GM15510 (cell line): Measurements from ENCODE around the gene SLC46A3.

Source experiments
- POLR2A ChIP-seq: IDR thresholded peaks from 3 replicates; pipeline ENCODE4 v1.6.1; 2011; ENCODE audit warnings: borderline replicate concordance; ENCODE audit not compliant: insufficient read length; ENCODE audit errors: extremely low read depth

SLC46A3 gene

DNA sequence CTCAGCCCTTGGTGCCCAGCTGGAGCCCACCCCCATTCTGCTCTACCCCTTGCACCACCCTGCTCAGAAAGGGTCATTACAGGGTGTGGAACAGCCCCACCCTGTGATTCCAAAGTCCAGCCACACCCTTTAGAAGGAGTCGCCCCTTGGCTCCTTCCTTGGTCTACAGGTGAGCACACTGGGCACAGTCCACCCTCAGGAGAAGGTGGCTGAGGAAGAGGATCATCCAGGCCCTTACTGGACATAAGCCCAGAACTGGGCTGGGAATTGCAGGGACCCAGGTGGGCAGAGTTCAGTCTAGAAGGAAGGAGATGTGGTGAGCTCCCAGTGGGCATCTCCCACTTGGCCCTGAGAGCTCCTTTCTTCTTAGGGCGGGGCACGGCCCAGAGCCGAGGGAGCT, 8.6 kb downstream of the SLC46A3 start:
- TF ChIP-seq POLR2A, result no peak

DNA sequence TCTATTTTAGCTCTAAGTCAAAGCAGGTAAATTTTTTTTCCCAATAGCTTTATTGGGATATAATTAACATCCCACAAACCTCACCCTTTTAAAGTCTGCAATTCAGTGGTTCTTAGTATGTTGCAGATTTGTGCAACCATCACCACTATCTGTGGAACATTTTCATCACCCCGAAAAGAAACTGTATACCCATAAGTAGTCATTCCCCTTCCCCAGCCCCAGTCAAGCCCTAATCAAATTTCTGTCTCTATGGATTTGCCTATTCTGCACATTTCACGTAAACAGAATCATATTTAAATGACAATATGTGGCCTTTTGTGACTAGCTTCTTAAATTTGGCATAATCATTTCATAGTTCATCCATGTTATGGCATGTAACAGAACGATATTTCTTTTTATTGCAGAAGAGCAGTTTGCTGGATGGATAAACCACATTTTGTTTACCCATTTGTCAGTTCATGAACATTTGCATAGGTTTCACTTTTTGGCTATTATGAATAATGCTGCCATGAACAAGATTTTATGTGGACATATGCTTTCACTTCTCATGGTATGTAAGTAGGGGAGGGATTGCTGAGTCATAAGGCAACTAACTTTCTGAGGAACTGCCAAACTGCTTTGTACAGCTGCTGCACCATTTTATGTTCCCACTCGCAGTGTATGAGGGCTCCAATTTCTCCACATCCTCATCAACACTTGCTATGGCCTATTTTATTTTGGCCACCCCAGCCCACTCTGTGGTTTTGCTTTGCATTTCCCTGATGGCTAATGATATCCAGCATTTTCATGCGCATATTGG, 10.9 kb downstream of the SLC46A3 start:
- TF ChIP-seq POLR2A, result no peak

DNA sequence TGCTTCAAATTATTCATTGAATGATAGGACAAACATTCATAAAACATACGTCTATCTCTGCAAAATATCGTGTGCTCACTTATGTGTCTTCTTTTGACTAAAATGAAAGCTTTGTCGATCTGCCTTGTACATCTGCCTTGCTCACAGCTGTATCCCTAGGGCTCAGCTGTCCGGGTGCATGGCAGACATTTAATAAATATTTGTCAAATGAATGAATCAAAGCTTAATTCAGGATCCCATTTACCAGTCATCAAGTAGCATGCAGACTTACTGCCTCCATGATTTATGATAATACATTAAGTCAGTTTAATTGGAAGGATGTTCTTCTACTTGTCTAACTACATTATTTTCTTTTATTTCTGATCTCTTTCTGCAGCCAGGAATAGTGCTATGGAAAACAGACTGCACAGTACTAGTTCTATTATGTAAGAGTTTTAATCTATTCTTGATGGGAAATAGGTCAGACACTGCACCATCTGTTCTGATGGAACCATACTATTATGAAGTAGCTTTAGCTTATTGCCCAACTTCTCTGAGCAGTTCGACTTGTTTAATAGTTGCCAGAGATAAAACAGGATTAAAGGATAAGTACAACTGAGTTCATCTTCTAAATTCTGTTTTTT, 13.2 kb downstream of the SLC46A3 start:
- no peak for TF ChIP-seq POLR2A

DNA sequence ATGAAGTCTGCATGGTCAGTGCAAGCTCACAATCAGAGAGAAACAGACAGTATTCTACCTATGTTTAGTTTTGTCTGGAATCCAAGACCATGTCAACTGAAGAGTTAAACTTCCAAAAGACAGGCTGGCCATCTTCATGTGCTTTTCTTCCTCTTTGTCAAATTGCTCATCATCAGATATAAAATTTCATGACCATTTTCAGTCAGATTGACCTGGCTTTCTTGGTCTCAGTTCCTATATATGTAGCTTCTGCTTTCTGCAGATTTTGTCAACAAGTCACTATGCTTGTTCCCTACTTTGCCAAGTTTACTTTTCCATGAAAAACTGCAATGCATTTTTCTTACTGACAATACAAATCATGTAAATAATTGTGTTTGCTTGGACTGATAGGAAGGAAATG, 13.9 kb downstream of the SLC46A3 start:
- TF ChIP-seq POLR2A, result no peak

DNA sequence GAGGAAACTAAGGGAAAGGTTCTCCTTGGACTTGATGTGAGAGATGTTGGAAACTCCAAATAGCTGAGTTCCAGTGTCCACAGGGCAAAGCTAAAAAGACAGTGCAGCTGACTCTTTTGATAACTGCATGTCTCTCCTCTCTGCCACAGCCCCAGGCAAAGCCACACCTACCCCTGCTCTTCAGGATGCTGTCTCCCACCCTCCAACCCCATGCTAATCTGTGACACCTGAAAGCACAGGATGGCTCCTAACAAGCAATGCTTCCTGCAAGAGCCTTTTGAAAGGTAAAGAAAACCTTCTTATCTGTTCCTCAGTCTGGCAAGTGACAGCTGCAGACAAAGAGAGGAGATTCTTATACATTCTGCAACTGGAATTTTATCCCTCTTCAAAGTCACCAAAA, 14.5 kb downstream of the SLC46A3 start:
- no peak for TF ChIP-seq POLR2A

DNA sequence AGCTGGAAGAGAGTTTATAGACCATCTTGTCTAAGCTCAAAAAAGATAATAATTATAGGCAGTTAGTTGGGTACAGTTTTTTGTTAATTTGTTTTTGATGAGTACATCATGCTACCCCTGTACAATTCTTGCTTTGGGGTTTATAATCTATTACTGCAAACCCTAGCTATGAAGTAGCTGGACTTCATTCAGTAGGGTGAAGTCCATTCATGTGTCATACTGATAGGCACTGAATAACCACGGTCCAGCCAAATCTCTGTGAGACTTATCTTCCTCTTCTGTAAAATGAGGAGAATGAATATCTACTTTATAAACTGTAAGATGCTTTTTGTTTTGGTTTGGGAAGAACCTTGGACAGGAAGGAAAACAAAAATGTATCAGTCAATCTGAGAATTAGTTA, 19.5 kb downstream of the SLC46A3 start:
- TF ChIP-seq POLR2A, result no peak

DNA sequence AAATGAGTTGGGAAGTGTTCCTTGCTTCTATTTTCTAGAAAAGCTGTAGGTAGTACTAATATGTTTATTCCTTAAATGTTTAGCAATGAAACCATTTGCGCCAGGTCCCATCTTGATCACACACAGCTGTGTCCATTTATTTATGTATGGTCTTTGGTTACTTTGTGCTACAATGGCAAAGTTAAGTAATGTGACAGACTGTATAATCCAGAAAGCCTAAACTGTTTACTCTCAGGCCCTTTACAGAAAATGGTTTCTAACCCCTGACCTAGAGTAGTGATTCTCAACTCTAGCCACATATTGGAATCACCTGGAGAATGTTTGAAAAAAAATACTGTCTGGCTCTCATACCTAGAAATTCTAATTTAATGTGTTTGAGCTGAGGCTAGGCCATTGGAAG, 21.3 kb downstream of the SLC46A3 start:
- TF ChIP-seq POLR2A, result no peak

DNA sequence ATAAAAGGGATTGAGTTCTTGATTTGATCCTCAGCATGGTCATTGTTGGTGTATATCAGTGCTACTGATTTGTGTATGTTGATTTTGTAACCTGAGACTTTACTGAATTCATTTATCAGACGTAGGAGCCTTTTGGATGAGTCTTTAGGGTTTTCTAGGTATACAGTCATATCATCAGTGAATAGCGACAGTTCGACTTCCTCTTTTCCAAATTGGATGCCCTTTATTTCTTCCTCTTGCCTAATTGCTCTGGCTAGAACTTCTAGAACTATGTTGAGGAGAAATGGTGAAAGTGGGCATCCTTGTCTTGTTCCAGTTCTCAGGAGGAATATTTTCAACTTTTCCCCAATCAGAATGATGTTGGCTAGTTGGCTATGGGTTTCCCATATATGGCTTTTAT, 32.9 kb downstream of the SLC46A3 start:
- no peak for TF ChIP-seq POLR2A

DNA sequence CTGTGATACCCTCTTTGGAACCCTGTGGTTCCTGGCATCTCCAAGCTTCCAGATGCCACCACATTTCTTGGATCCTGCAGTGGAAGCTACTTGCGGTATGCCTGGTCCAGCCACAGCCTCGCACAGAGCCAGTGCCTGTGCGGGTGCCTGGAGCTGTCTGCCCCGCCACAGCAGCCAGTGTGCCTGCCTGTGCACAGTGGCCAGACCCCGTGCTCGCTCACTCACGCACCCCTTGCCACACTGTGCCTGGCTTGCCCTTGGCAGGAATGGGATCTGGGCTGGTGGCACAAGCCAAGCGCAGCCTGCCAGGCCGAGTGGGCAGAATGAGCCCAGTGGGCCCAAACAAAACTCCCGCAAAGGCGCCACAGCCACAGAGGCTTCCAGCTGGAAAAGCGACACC, 33.7 kb downstream of the SLC46A3 start:
- TF ChIP-seq POLR2A, result no peak

DNA sequence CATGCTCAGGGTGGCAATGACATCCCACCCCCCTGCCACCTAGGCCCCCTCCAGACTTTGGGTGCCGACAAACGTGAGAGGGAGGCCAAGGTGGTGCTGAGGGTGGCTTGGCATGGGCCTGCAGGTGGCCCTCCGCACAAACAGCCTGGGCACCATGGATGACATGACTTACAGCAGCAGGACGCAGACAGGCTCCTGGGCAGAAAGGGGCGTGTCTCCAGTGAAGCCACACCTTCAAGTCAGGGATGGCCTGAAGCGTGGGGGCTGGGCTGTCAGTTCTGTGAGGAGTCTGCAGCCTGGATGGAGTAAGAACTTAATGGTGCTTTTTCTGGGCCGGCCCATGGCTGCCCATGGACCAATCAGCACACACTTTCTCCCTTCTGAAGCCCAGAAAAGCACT, 34.5 kb downstream of the SLC46A3 start:
- no peak for TF ChIP-seq POLR2A

DNA sequence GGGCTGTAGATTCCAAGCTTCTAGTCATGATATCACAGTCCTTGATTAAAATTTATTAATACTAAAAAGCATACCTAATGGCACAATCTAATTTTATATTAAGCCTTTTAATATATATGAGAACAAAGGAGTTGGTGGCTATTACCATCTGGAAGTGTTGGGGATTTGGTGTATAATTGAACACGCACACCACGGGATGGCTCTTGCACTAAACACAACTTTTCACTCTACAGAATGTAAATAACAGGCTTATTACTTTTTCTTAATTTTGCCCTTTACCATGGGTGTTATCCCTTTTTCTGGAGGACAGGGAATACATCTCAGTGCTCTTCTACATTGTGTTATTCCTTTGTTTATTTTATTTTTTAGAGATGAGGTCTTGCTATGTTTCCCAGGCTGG, 38.2 kb downstream of the SLC46A3 start:
- no peak for TF ChIP-seq POLR2A

DNA sequence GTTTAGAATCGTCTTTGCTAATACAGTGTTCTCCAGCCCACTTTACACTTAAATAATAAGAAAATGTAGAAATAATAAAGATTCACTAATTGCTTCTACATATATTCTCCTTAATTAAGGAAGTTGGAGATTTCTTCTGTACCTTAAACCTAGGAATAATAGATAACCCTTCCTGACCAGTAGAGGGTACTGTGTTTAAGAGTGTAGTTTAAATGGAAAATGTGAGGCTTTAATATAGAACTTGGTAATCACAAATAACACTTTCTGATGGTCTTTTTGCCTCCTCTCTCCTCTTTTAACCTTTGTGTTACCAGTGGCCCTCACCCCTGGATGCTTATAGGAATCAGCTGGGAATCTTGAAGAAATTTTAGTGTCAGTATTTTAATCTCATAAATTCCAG, 39.1 kb downstream of the SLC46A3 start:
- no peak for TF ChIP-seq POLR2A

DNA sequence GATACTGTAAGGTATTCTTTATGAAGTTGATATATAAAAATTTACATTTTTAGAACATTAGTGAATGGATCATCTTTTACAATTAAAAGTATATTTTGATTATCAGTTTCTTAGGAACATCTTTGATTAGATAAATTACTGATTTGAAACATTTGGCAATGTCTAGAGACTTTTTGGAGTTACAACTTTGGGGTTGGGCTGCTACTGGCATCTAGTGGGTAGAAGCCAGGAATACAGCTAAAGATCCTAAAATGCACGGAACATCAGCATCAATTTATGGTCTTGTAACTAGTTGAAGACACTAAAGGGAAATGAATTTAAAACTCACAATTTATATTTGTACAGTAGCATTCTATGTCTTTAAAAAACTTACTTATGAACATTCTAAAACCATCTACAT, 40.0 kb downstream of the SLC46A3 start:
- no peak for TF ChIP-seq POLR2A

DNA sequence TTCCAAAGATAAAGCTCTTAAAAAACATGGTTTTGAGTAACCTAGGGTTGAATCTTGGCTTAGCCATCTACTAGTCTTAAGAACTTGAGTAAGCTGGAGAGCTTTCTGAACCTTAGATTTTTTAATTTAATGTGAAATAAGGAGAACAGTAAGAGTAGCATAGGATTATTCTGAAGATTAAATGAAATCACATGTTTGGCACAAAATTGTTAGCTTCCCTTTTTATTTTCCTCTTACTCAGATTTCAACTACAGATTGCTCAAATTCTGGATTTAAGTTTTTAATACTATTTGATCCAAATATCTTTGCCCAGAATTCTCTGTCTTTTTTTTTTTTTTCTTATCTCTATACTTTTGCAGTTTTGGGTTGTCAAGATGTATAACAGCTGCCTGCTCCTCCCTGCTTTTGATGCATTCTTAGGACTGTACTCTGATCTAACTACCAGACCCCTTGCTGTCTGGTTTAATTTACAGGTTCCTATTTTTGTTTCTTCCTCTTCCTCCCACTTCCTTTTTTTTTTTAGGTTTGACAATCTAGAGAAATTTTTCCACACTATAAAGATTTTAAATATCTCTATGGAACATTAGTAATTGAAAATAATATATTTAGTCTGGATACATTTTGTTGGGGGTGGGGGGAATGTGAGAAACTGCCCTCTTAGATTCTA, 47.5 kb downstream of the SLC46A3 start:
- TF ChIP-seq POLR2A, result no peak

DNA sequence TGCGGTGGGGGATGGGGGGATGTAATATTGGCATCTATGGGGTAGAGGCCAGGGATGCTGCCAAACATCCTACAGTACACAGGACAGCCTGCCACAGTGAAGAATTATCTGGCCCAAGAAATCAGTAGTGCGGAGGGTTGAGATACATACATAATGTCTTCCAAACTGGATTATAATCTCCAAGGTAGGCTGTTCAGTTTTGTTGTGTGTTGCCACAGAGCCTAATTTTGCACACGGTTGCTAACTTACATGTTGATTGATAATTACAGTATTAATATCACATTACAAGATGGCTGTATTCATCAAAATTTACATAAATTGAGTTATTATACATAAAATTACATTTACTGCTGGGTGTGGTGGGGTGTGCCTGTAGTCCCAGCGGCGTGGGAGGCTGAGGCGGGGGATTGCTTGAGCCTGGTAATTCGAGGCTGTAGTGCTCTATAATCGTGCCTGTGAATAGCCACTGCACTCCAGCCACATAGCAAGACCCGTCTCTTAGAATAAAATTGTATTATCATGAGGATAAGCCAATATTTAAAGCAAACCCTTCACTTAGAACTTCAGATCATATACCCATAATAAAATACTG, 51.8 kb downstream of the SLC46A3 start:
- TF ChIP-seq POLR2A, result no peak

DNA sequence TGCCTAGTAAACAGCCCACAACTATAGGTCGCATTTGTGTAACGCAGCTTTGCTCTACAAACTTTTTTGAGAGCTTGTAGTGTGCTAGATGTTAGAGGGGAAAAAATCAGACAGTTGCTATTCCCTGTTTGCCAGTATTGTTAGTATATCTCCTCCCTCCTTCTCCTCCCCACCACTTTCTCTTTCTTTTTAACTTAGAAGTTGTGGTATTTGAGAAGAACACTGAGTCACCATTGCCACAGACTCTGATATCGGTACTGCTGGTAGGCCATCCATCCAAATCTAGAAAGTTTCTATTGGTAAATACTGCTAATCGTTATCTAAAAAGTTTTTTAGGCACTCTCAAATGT, 59.2 kb downstream of the SLC46A3 start:
- no peak for TF ChIP-seq POLR2A

DNA sequence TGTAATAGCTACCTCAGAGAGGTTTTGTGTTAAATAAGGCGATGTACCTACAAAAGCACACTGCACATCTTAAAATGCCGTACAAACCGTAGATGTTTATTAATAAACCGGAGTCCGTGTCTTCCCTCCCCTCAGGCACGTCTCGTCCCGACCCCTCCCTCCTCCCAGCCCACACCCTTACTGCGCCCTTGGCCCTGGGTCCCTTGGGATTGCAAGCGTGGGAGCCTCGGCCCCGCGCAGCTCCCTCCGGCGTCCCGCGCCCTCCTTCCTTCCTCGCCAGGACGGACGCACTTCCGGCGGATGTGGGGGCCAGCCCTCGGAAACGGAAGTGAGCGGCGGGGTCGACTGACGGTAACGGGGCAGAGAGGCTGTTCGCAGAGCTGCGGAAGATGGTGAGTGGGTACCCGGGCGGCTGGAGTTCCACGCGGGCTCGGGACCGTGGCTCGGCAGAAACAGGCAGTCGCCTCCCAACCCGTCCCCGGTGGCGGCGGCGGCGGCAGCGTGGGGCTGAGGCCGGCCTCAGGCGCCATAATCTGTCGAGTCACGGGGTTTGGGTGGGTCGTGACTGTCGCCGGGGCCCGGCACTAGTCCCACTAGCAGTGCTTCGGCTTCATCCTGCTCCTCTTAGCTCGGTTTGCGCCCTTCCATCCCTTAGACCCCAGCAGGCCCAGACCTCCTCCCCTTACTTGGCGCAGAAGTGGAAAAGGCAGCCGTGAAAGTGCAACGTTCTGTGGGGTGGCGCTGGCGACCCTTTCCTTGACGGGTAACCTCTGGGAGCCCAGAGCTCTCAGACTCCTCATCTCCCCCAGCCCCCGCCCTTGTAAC, 59.8 kb downstream of the SLC46A3 start, which contains the start of gene POMP:
Gene POMP, plus strand, starts transcription at position 335 of the 825 bp plus-strand sequence. Its CDS starts 55 bp downstream, at position 390.
- TF ChIP-seq POLR2A, result peak; percentile 92
